GM21447 (cell line): ENCODE results near the gene PLCB3.

ENCODE experiments used
- ATAC-seq: cut with Tn5 transposase; IDR thresholded peaks from one replicate; pipeline ENCODE4 v1.9.1; 2021; ENCODE audit not compliant: unreplicated experiment

PLCB3 gene

GRCh38 chr11:64265176-64266160 is 14.1 kb downstream of the PLCB3 start:
- ATAC-seq, result no peak

DNA sequence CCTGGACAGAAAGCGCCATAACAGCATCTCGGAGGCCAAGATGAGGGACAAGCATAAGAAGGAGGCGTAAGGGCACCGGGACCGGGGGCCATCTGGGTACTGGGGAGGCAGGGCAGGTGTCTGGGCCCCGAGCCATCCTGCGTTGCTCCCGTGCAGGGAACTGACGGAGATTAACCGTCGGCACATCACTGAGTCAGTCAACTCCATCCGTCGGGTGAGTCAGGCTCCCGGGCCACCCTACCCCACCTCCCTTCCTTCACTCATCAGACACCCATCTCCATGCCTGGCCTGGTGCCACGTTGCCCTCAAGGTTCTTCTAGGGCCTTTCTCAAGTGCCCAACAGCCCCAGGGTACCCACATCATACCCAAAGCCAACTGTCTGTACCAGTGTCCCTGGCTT is 15.0 kb downstream of the PLCB3 start:
- ATAC-seq, result no peak

- no peak for ATAC-seq
Measured at GRCh38 chr11:64267207-64267945, 16.0 kb downstream of the PLCB3 start.

- no peak for ATAC-seq
Measured at GRCh38 chr11:64268025-64268892, 16.9 kb downstream of the PLCB3 start.

DNA sequence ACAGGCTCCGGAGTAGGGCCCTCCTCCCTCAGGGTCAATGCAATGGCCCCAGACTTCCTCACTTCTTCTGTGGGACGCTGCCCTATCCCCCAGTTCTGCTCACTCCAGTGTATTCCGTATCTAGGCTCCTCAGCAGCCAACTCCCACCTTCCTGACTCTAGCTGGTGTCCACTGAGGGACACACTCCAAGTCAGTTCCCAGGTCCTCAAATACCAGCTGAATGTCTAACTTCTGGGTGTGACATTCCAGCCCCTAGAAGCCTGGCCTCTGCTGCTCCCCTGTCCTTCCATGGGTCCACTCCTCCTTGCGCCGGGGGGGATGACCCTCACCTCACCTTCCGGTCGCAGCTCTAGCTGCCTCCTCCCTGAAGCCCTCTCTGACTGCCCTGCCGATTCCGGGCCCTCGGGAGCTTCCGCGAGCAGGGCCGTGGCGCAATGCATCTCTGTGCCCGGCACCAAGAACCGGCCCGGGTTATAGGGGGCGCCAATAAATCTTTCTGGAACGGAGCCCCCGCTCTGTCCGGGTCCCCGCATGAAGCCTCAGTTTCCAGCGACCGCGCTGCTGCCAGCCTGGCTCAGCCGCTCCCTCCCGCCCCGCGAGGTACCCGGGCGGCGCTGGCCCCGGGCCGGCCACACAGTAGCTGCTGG is 17.7 kb downstream of the PLCB3 start:
- ATAC-seq, result peak; percentile 6

DNA sequence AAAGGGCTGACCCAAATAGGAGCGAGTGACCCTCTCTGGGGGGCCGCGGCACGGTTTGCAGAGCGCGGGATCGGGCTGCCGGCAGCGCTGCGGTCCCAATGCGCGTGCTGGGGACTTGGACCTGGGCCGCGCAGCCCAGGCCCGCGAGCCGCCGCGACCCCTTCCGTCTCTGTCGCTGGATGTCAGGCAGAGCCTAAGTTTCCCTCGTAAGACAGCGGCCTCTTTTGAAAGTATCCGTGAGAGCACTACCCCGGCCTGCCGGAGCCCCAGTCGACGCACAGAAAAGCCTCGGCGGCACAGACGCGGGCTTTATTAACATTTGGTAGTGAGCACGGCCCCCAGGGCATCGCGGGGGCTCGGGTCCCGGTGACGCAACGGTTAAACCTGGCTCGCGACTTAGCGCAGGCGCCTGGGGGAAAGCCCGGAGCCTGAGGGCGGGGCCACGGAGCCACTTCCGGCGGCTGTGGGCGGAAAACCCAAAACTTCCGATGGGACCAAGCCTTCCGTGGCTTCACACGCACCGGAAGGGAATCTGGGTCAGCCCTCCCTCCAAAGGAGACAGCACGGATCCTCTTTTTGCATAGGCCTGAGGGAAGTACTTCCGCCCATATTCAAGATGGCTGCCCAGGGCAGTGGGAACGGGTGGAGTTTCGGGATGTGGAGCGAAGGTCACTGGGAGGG is 18.4 kb downstream of the PLCB3 start:
- ATAC-seq, result peak; percentile 66

- no peak for ATAC-seq
Measured at GRCh38 chr11:64275031-64275800, 23.9 kb downstream of the PLCB3 start.

DNA sequence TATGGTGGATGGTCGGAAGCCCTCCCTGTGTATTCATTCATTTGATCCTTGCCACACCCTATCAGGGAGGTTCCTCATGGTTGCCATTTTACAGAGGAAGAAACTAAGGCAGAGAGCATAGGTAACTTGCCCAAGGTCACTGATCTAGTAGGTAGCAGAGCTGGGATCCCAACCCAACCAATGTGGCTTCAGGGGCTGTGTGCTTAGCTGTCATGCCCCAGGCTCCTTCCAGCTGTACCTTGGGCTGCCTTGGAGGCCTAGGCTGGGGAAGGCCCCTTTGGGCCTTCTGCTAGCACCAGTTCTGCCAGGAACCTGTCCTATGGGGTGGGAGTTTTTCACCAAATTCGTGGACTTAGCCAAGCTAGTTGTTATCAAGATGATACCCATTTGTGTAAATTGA is 24.5 kb downstream of the PLCB3 start:
- no peak for ATAC-seq

DNA sequence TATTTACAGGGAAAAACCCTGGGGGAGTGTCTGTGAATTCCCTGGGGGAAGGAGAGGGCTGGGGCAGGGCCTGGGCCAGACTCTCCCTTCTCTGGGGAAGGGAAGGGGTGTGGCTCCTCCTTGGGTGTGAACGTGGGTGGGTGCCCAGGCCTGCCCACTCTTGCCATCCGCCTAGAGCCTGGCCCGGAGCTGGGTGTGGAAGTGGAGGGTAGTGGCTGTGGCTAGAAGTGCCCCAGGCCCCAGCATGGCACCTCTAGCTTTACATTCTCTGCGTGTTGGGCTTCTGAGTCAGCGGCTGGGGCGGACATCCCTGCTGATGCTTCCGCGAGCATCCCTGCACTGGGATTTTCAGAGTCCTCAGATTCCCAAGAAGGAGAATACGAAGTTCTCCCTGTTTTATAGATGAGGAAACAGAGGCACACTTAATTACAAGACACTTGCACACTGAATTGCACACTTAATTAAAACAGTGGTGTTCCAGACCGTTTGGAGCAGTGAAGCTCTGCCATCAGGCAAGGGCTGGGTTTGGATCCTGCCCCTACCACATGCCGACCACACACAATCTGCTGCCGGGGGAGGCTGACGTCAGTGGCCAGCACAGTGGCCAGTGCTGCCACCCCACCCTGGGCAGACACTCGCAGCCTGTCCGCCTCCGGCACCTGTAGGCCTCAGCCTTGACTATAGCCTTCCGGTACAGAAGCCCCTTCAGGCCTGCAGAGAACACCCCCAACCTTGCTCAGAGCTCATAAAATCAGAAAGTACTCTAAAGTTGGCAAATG is 25.5 kb downstream of the PLCB3 start:
- no peak for ATAC-seq

- no peak for ATAC-seq
Measured at GRCh38 chr11:64278576-64279190, 27.4 kb downstream of the PLCB3 start.

GRCh38 chr11:64281957-64282770 is 30.8 kb downstream of the PLCB3 start:
- ATAC-seq, result no peak

DNA sequence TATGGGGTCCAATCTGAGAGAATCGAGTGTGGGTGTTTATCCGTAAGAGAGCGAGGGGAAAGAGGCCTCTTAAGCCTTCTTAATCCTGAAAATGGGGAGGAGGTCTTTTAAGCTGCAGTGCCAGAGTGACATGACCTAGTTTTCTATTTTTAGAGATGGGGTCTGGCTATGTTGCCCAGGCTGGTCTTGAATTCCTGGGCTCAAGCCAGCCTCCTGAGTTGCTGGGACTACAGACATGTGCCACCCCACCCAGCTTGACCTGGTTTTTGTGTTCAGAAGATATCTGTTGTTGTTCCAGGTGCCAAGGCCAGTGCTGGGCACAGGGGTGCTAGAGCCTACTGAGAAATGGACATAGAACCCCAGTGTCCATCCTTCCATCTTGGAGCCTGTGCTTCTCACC is 31.8 kb downstream of the PLCB3 start:
- ATAC-seq, result no peak

GRCh38 chr11:64284048-64284961 is 33.0 kb downstream of the PLCB3 start, which contains the start of gene BAD:
Gene BAD (minus strand): TSS chr11:64284665. CDS start chr11:64284368, 297 bp downstream.
- peak; percentile 74 for ATAC-seq

DNA sequence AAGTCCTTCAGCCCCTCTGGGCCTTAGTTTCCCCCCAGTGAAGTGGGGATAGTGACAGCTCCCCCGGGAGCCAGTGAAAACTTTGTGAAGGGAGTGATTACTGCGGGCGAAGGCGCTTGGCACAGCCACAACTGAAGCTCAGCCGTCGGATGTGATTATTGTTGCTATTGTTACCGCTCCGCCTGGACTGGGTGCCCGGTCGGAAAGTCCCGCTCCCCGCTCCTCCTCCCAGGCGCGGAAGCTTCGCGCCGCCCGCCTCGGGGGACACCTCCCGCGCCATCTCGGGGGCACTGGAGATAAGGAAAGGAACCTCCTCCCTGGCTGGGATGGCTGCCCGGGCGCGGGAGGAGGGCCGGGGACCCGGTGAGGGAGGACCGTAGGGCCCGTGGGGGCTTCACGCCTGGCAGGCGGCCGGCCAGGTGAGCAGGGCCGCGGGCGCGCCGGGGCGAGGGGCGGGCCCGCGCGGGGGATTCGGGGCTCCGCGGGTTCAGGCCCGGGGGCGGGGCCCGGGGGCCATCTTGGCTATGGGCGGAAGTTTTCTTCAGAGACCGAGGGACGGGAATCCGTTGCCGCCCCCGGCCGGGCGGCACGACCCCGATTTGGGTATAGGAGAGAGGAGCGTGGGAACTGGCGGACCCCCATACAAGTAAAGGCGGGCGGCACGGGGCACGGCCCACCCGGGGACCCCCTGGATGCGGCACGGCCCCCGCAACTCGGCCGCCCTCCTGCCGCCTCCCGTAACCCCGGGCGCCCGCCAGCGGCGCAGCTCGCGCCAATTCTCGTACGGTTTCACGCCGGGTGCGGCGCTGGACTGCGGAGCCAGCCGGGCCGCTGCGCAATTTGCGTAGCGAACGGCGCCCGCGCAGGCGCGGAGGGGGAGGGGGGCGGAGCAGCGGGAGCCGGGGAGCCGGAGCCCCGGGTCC is 33.9 kb downstream of the PLCB3 start, which contains the start of gene GPR137:
TSS of gene GPR137 (plus strand) at position 887 of the 923 bp plus-strand sequence. CDS start 677 bp downstream, outside the sequence.
- peak; percentile 54 for ATAC-seq
